AG04450 (cell line): Measurements from ENCODE around the gene CDH4. TPM values are rescaled to one million over a fixed set of nuclear protein-coding genes. Genes with fewer than 3 reads are reported as not detected.
"Not testable (repeated sequence)": the region's sequence is repeated elsewhere in the genome, so short reads cannot be mapped to it uniquely, and the experiment has no call there.

Source experiments
- CTCF ChIA-PET: fragments of 300-600, 350-600 bp; formaldehyde crosslinking; extraction: SDS; loops from one replicate; lab custom pipeline; 2022; ENCODE audit warnings: antibody characterized with exemption, inconsistent platforms; lab: Charles Lee
- POLR2A ChIA-PET: fragments of 350-600 bp; formaldehyde crosslinking; extraction: SDS; loops from one replicate; lab custom pipeline; 2021; ENCODE audit warnings: antibody characterized with exemption, inconsistent platforms; lab: Yijun Ruan, JAX
- DNase-seq: peaks from one replicate; pipeline ENCODE4 v3.0.0-alpha.2; 2011; ENCODE audit warnings: low read depth, low spot score
- H3K27ac ChIP-seq: one replicate; pipeline ENCODE4 v1.5.1; 2012; ENCODE audit warnings: low read depth, low read length, control low read depth
- H3K27me3 ChIP-seq: one replicate; pipeline ENCODE4 v1.6.0; 2012; ENCODE audit warnings: low read length; ENCODE audit not compliant: control insufficient read depth, insufficient read depth
- H3K4me3 ChIP-seq: 2 replicates; pipeline ENCODE4 v1.5.1; 2011; ENCODE audit warnings: mild to moderate bottlenecking, low read depth, low read length, control low read depth
- H3K9me3 ChIP-seq: 2 replicates; pipeline ENCODE4 v1.5.1; 2012; ENCODE audit warnings: low read length; ENCODE audit not compliant: control insufficient read depth, insufficient read depth
- polyA plus RNA-seq: library from polyadenylated mRNA; depleted of rRNA; stranded (reverse); fragments of >200 nt; gene quantifications from 2 replicates; pipeline ENCODE4 v1.2.3, GENCODE V29; 2011
- TF ChIP-seq, protein P1 (sequence below): IDR thresholded peaks from 2 replicates; pipeline ENCODE4 v1.5.1; 2011; ENCODE audit warnings: low read depth, low read length, control low read depth, inconsistent platforms

The CDH4 gene
- polyA plus RNA-seq, 1 experiment: 1.6 TPM

DNA sequence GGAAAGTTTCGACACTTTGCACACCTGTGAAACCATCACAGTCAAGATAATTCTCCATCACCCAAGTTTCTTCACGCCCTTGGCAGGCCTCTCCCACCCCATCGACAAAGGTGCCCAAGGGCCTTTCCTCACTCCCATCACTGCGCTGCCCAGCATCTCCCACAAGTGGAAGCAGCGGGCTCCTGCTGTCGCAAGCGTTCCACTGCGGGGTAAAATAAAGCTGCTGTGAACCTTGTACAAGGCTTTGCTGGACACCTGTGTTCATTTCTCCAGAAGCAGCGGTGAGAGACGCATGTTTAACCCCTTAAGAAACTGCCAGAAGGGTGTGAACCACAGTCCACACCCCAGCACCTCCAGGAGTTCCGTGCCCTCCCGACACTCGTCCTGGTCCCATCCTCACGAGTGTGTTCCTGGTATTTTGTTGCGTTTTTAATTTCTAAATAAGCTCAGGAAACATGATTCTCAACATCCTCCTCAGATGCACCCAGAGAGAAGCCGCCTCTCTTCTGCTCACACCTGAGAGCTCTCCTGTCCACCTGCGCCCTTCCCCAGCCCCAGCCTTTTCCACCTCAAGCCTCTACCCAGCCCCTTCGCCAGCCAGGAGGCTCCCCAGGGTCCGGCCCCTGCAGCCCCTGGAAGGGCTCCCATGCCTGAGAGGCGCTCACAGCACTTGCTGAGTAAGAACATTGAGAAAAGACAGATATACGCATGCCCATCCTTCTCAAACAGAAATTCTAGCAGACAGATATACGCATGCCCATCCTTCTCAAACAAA is 716.2 kb downstream of the CDH4 start:
- POLR2A ChIA-PET: no interaction called here
- no peak overlapping the region for H3K4me3 ChIP-seq
- H3K27ac ChIP-seq: no peak overlapping the region
- CTCF ChIA-PET: no interaction called here
- peaks cover 6% of the 10 kb centered on the region for H3K9me3 ChIP-seq
- no peak for DNase-seq
- peaks cover 21% of the 10 kb centered on the region for H3K27me3 ChIP-seq
- TF ChIP-seq, protein P1, sequence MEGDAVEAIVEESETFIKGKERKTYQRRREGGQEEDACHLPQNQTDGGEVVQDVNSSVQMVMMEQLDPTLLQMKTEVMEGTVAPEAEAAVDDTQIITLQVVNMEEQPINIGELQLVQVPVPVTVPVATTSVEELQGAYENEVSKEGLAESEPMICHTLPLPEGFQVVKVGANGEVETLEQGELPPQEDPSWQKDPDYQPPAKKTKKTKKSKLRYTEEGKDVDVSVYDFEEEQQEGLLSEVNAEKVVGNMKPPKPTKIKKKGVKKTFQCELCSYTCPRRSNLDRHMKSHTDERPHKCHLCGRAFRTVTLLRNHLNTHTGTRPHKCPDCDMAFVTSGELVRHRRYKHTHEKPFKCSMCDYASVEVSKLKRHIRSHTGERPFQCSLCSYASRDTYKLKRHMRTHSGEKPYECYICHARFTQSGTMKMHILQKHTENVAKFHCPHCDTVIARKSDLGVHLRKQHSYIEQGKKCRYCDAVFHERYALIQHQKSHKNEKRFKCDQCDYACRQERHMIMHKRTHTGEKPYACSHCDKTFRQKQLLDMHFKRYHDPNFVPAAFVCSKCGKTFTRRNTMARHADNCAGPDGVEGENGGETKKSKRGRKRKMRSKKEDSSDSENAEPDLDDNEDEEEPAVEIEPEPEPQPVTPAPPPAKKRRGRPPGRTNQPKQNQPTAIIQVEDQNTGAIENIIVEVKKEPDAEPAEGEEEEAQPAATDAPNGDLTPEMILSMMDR: no peak

DNA sequence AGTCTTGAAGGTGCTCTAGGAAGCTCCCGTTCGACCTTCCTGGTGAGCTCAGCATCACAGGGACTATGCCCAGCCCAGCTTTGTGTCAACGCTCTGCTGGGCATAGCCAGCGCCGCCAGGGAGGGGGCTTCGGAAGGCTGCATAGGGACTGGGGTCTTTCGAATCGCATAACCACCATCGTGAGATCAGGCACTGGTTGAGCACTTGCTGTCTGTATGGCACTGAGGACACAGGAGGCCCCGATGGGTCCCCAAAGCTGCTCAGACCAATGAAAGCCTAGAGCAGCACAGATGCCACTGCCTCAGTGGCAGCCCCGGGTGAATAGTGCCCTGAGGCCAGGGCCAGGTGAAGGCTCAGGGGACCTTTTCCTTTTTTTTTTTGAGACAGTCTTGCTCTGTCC is 716.9 kb downstream of the CDH4 start:
- DNase-seq: no peak
- H3K27ac ChIP-seq: no peak overlapping the region
- peaks cover 6% of the 10 kb centered on the region for H3K9me3 ChIP-seq
- no peak overlapping the region for H3K4me3 ChIP-seq
- CTCF ChIA-PET: no interaction called here
- POLR2A ChIA-PET: no interaction called here
- TF ChIP-seq, protein P1: no peak
- peaks cover 21% of the 10 kb centered on the region for H3K27me3 ChIP-seq

DNA sequence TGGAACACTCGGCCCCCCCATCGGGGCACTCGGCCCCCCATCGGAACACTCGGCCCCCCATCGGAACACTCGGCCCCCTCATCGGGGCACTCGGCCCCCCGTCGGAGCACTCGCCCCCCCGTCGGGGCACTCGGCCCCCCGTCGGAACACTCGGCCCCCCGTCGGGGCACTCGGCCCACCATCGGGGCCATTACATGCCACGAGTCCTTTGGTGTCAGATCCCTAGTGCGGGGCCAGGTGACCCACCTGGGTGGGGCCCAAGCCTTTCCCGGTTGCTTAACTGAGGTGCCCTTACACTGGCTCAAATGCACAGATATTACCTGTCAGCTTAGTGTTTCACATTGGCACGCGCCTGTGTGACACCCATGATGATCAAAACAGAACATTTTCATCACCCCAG is 717.7 kb downstream of the CDH4 start:
- TF ChIP-seq, protein P1: no peak
- CTCF ChIA-PET: no interaction called here
- Histone ChIP-seq H3K4me3 (no peak overlapping the region), H3K27me3 (peaks cover 13% of the 10 kb centered on the region), H3K27ac (no peak overlapping the region), H3K9me3 (peaks cover 10% of the 10 kb centered on the region)
- DNase-seq: no peak
- POLR2A ChIA-PET: no interaction called here

DNA sequence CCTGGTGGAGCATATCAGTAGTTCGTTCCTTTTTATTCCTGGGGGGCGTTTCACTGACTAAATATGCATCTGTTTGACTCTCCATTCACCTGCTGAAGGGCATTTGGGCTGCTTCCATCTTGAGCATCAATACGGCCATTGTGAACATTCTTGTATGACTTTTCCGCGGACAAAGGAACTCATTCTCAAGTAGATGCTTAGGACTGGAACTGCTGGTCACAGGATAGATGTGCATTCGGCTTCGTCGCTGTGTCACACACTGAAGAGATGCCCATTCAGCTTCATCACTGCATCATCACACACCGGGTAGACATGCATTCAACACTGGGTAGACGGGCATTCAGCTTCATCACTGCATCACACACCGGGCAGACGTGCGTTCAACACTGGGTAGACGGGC is 718.3 kb downstream of the CDH4 start:
- CTCF ChIA-PET: no interaction called here
- Histone ChIP-seq H3K9me3 (peaks cover 10% of the 10 kb centered on the region), H3K27me3 (peaks cover 7% of the 10 kb centered on the region), H3K4me3 (no peak overlapping the region), H3K27ac (no peak overlapping the region)
- POLR2A ChIA-PET: no interaction called here
- DNase-seq: no peak
- TF ChIP-seq, protein P1: no peak

DNA sequence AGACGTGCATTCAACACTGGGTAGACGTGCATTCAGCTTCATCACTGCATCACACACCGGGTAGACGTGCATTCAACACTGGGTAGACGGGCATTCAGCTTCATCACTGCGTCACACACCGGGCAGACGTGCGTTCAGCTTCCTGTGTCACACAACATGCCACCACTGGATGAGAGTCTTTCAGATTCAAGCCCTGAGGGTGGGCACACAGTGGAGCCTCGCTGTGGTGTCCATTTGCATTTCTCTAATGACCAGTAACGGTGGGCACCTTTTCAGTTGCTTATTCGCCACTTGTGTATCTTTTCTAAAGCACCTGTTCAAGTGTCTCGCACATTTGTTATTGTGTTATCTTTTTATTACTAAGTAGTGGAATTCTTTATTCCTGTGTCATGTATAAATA is 719.5 kb downstream of the CDH4 start:
- peaks cover 10% of the 10 kb centered on the region for H3K9me3 ChIP-seq
- H3K27ac ChIP-seq, H3K4me3 ChIP-seq, DNase-seq, H3K27me3 ChIP-seq, CTCF ChIA-PET, POLR2A ChIA-PET: not testable (repeated sequence)
